Neural cell (in vitro differentiated cells): ENCODE data around the gene LRBA. TPM values are rescaled to one million over a fixed set of nuclear protein-coding genes. Genes with fewer than 3 reads are reported as not detected.

ENCODE experiments used
- H2AFZ ChIP-seq: fragments of 200-600, 300-800 bp; sonication (generic), shearing (Covaris generic); 2 replicates; pipeline ENCODE4 v1.6.0; 2014; ENCODE audit warnings: low read depth, mild to moderate bottlenecking, antibody characterized with exemption, low read length, moderate library complexity
- H3F3A ChIP-seq: fragments of 200-600 bp; shearing (Covaris generic); 2 replicates; pipeline ENCODE4 v1.6.1; 2016; ENCODE audit warnings: mild to moderate bottlenecking, moderate library complexity, mixed read lengths, antibody characterized with exemption, low read length; ENCODE audit not compliant: insufficient read depth, poor library complexity, severe bottlenecking
- H3K27ac ChIP-seq: fragments of 200-600, 300-800 bp; sonication (generic), shearing (Covaris generic); 2 replicates; pipeline ENCODE4 v1.5.1; 2014; ENCODE audit warnings: mild to moderate bottlenecking, low read length, moderate library complexity
- H3K27me3 ChIP-seq: fragments of 300-800, 200-600 bp; sonication (generic), shearing (Covaris generic); 2 replicates; pipeline ENCODE4 v1.6.0; 2014; ENCODE audit warnings: mild to moderate bottlenecking, low read depth, low read length, moderate library complexity; ENCODE audit not compliant: insufficient read depth
- H3K36me3 ChIP-seq: fragments of 300-800, 200-600 bp; sonication (generic), shearing (Covaris generic); 2 replicates; pipeline ENCODE4 v1.5.1; 2014; ENCODE audit warnings: mild to moderate bottlenecking, antibody characterized with exemption, low read length, moderate library complexity; ENCODE audit not compliant: insufficient read depth
- H3K4me2 ChIP-seq: fragments of 300-800, 200-600 bp; sonication (generic), shearing (Covaris generic); 2 replicates; pipeline ENCODE4 v1.6.0; 2014; ENCODE audit warnings: mild to moderate bottlenecking, low read length
- H3K4me3 ChIP-seq: fragments of 300-800, 200-600 bp; sonication (generic), shearing (Covaris generic); 2 replicates; pipeline ENCODE4 v1.5.1; 2014; ENCODE audit warnings: mild to moderate bottlenecking, low read length, moderate library complexity
- H3K79me2 ChIP-seq: fragments of 200-600 bp; shearing (Covaris generic); replicated peaks from 2 replicates; pipeline ENCODE4 v1.6.0; 2014; ENCODE audit warnings: mild to moderate bottlenecking, low read length, moderate library complexity; ENCODE audit not compliant: insufficient read depth
- H3K9ac ChIP-seq: fragments of 300-800, 200-600 bp; sonication (generic), shearing (Covaris generic); 2 replicates; pipeline ENCODE4 v1.6.1; 2016; ENCODE audit warnings: mild to moderate bottlenecking, low read length, mixed read lengths
- H3K9me2 ChIP-seq: fragments of 200-600 bp; shearing (Covaris generic); 2 replicates; pipeline ENCODE4 v1.6.1; 2016; ENCODE audit warnings: mild to moderate bottlenecking, low read length, mixed read lengths; ENCODE audit not compliant: insufficient read depth
- H3K9me3 ChIP-seq: fragments of 200-600, 300-800 bp; sonication (generic), shearing (Covaris generic); 2 replicates; pipeline ENCODE4 v1.6.1; 2016; ENCODE audit warnings: mild to moderate bottlenecking, mixed run types, low read length, moderate library complexity, mixed read lengths
- H4K20me1 ChIP-seq: fragments of 200-600 bp; shearing (Covaris generic); 2 replicates; pipeline ENCODE4 v1.6.1; 2016; ENCODE audit warnings: mild to moderate bottlenecking, mixed run types; ENCODE audit not compliant: insufficient read depth
- CTCF ChIP-seq: fragments of 450-650 bp; IDR thresholded peaks from 2 replicates; pipeline ENCODE4 v1.5.1; 2014; ENCODE audit warnings: antibody characterized with exemption, mild to moderate bottlenecking, moderate library complexity; ENCODE audit not compliant: poor library complexity, severe bottlenecking
- EP300 ChIP-seq: fragments of 450-650 bp; conservative IDR thresholded peaks from 2 replicates; pipeline ENCODE4 v1.6.1; 2014; ENCODE audit warnings: antibody characterized with exemption, mild to moderate bottlenecking, moderate library complexity; ENCODE audit not compliant: poor library complexity, severe bottlenecking
- EZH2 ChIP-seq: fragments of 200-600, 300-800 bp; shearing (Covaris generic), sonication (generic); IDR thresholded peaks from 2 replicates; pipeline ENCODE4 v1.6.1; 2014; ENCODE audit warnings: antibody characterized with exemption, low read length, borderline replicate concordance, mild to moderate bottlenecking; ENCODE audit not compliant: insufficient read depth, poor library complexity, severe bottlenecking
- MXI1 ChIP-seq: fragments of 450-650 bp; conservative IDR thresholded peaks from 2 replicates; pipeline ENCODE4 v1.6.1; 2014; ENCODE audit warnings: antibody characterized with exemption, mild to moderate bottlenecking; ENCODE audit not compliant: poor library complexity, severe bottlenecking
- POLR2AphosphoS5 ChIP-seq: IDR thresholded peaks from 2 replicates; pipeline ENCODE4 v1.6.1; 2012
- RAD21 ChIP-seq: fragments of 450-650 bp; conservative IDR thresholded peaks from 2 replicates; pipeline ENCODE4 v1.6.1; 2014; ENCODE audit warnings: antibody characterized with exemption, mild to moderate bottlenecking, moderate library complexity
- SMC3 ChIP-seq: fragments of 450-650 bp; conservative IDR thresholded peaks from 2 replicates; pipeline ENCODE4 v1.6.1; 2014; ENCODE audit warnings: antibody characterized with exemption, mild to moderate bottlenecking, moderate library complexity; ENCODE audit not compliant: poor library complexity
- TAF1 ChIP-seq: IDR thresholded peaks from 2 replicates; pipeline ENCODE4 v1.6.1; 2012; ENCODE audit warnings: low read depth
- polyA plus RNA-seq: library from polyadenylated mRNA; depleted of rRNA; stranded (reverse); fragments of >200 nt; gene quantifications from 2 replicates; pipeline ENCODE4 v1.2.3, GENCODE V29; 2014
- TF ChIP-seq, protein P1 (sequence below): IDR thresholded peaks from 2 replicates; pipeline ENCODE4 v1.6.1; 2012; ENCODE audit warnings: borderline replicate concordance

Gene LRBA
- polyA plus RNA-seq, 1 donor from 2014 or later, result 7.1 TPM

- H3K4me2 ChIP-seq, result no peak overlapping the region
- H3K9ac ChIP-seq, result no peak overlapping the region
- no peaks in the 10 kb centered on the region for H3K27me3 ChIP-seq
- H3K79me2 ChIP-seq, result no peaks in the 10 kb centered on the region
- no peaks in the 10 kb centered on the region for H3F3A ChIP-seq
- no peaks in the 10 kb centered on the region for H3K36me3 ChIP-seq
- no peak overlapping the region for H3K4me3 ChIP-seq
- no peak overlapping the region for H2AFZ ChIP-seq
- no peak overlapping the region for H3K27ac ChIP-seq
- H4K20me1 ChIP-seq, result no peaks in the 10 kb centered on the region
- H3K9me2 ChIP-seq, result no peaks in the 10 kb centered on the region
- TF ChIP-seq TAF1 (no peak), EZH2 (no peak), RAD21 (no peak), MXI1 (no peak), POLR2AphosphoS5 (no peak), SMC3 (no peak)
- no peaks in the 10 kb centered on the region for H3K9me3 ChIP-seq
These were observed 197.1 kb downstream of the LRBA start for GRCh38 chr4:150817804-150818528.

- no peak overlapping the region for H3K4me2 ChIP-seq
- no peaks in the 10 kb centered on the region for H4K20me1 ChIP-seq
- H3K9me3 ChIP-seq, result no peaks in the 10 kb centered on the region
- H3K9me2 ChIP-seq, result no peaks in the 10 kb centered on the region
- TF ChIP-seq RAD21, result no peak
- no peak for TF ChIP-seq CTCF
- no peak for TF ChIP-seq TAF1
- TF ChIP-seq, protein P1, sequence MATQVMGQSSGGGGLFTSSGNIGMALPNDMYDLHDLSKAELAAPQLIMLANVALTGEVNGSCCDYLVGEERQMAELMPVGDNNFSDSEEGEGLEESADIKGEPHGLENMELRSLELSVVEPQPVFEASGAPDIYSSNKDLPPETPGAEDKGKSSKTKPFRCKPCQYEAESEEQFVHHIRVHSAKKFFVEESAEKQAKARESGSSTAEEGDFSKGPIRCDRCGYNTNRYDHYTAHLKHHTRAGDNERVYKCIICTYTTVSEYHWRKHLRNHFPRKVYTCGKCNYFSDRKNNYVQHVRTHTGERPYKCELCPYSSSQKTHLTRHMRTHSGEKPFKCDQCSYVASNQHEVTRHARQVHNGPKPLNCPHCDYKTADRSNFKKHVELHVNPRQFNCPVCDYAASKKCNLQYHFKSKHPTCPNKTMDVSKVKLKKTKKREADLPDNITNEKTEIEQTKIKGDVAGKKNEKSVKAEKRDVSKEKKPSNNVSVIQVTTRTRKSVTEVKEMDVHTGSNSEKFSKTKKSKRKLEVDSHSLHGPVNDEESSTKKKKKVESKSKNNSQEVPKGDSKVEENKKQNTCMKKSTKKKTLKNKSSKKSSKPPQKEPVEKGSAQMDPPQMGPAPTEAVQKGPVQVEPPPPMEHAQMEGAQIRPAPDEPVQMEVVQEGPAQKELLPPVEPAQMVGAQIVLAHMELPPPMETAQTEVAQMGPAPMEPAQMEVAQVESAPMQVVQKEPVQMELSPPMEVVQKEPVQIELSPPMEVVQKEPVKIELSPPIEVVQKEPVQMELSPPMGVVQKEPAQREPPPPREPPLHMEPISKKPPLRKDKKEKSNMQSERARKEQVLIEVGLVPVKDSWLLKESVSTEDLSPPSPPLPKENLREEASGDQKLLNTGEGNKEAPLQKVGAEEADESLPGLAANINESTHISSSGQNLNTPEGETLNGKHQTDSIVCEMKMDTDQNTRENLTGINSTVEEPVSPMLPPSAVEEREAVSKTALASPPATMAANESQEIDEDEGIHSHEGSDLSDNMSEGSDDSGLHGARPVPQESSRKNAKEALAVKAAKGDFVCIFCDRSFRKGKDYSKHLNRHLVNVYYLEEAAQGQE, result no peak
- no peak for TF ChIP-seq EZH2
- TF ChIP-seq POLR2AphosphoS5, result no peak
- no peak for TF ChIP-seq EP300
- no peak for TF ChIP-seq MXI1
- no peak for TF ChIP-seq SMC3
- H3K27me3 ChIP-seq, result no peaks in the 10 kb centered on the region
- H3K79me2 ChIP-seq, result no peaks in the 10 kb centered on the region
- no peaks in the 10 kb centered on the region for H3K36me3 ChIP-seq
- no peak overlapping the region for H2AFZ ChIP-seq
- no peak overlapping the region for H3K9ac ChIP-seq
- no peak overlapping the region for H3K27ac ChIP-seq
- H3K4me3 ChIP-seq, result no peak overlapping the region
- no peaks in the 10 kb centered on the region for H3F3A ChIP-seq
These were observed 198.1 kb downstream of the LRBA start for GRCh38 chr4:150817017-150817416.
